Adrenal gland (tissue), 12 donors: Measurements from ENCODE around the gene TPO. TPM values are rescaled to one million over a fixed set of nuclear protein-coding genes. Genes with fewer than 3 reads are reported as not detected.

Experiments used
- DNase-seq, 7 donors: peaks; one replicate each; pipeline ENCODE4 v3.0.0-alpha.2; 2019 to 2020
- H3K27ac ChIP-seq, 5 donors: fragments of 200-600 bp; sonication (generic) in 4 of 5; 1 replicate in 3 of 5; 2 replicates in 2 of 5; pipeline versions ENCODE4 v1.5.1 to v1.8.0; 2016 to 2020; ENCODE audit warnings: mild to moderate bottlenecking in 1 of 5
- H3K27me3 ChIP-seq: fragments of 200-600 bp; 2 replicates; pipeline ENCODE4 v1.8.0; 2021
- H3K36me3 ChIP-seq, 2 donors: fragments of 200-600 bp; replicated peaks in 1 of 2; 1 replicate in 1 of 2; 2 replicates in 1 of 2; pipeline versions ENCODE4 v1.5.1 to v1.8.0; 2018 to 2022
- H3K4me1 ChIP-seq, 2 donors: fragments of 200-600 bp; replicated peaks in 1 of 2; 1 replicate in 1 of 2; 2 replicates in 1 of 2; pipeline versions ENCODE4 v1.5.1 to v1.8.0; 2018 to 2021
- H3K4me3 ChIP-seq, 4 donors: fragments of 200-600 bp; sonication (generic) in 3 of 4; one replicate each; pipeline ENCODE4 v1.5.1; 2016 to 2018
- H3K9me3 ChIP-seq, 3 donors: fragments of 200-600 bp; sonication (generic) in 1 of 3; replicated peaks in 1 of 3; 1 replicate in 2 of 3; 2 replicates in 1 of 3; pipeline versions ENCODE4 v1.5.1 to v1.8.0; 2016 to 2021
- POLR2A ChIP-seq, 2 donors: fragments of 450-650 bp; IDR thresholded peaks; one replicate each; pipeline ENCODE4 v1.6.1; 2017; ENCODE audit warnings: antibody characterized with exemption in 2 of 2, mild to moderate bottlenecking in 2 of 2, moderate library complexity in 1 of 2
- WGBS, 4 donors: extraction: QIAGEN DNeasy Blood & Tissue Kit in 2 of 4; methylation state at CpG; one replicate each; pipeline versions ENCODE4 v1.1.5 to v1.1.7; 2013 to 2017; 5-methylcytosine and 5-hydroxymethylcytosine counted together
- intact Hi-C, 2 donors: fragments of 100-400 bp; cut with DNase I; formaldehyde crosslinking; loops; one replicate each; pipeline versions ENCODE4 v1.14.1 to v1.15.0; 2022 to 2023
- polyA plus RNA-seq, 3 donors: library from polyadenylated mRNA; stranded (reverse); fragments of 200-250 nt in 2 of 3; fragments of 350-450 nt in 1 of 3; fragmentation: Illumina TruSeq in 1 of 3; extraction: RNeasy Lipid Tissue Mini Kit (QIAGEN cat#74804) in 1 of 3; gene quantifications; one replicate each; pipeline ENCODE4 v1.2.3, GENCODE V29; 2013 to 2014
- total RNA-seq, 9 donors: library from RNA; depleted of rRNA in 4 of 9; stranded (reverse); fragments of >200 nt in 4 of 9; fragments of 120-200 nt in 1 of 9; fragmentation: NEBNext Ultra II Directional in 1 of 9; extraction: Animal tissue kit (Norgen Biotek cat#: 25700) in 1 of 9; gene quantifications; one replicate each; pipeline versions ENCODE4 v1.1.0 to v1.2.4, GENCODE V29; 2013 to 2023
- TF ChIP-seq, protein P1 (sequence below), 6 experiments: fragments of 450-650 bp in 4 of 6; fragments of 200-600 bp in 2 of 6; sonication (generic) in 1 of 6; IDR thresholded peaks; 1 replicate in 5 of 6; 2 replicates in 1 of 6; pipeline versions ENCODE4 v1.5.1 to v1.8.0; 2016 to 2021; ENCODE audit warnings: antibody characterized with exemption in 6 of 6, mild to moderate bottlenecking in 2 of 6, moderate library complexity in 1 of 6
- donor health status: healthy with polysubstance abuse.
- donor health status: Bipolar disorder and iron deficiency.
- donor health status: DM: yes; HTN: yes; CAD: no.
- donor health status: DM: no; HTN: no; CAD: no.
- donor health status: DM: no; HTN: no; CAD: no.
- donor health status: DM: yes; HTN: yes; CAD: no.

TPO gene
- total and polyA plus RNA-seq, 12 donors, result 0.08 to 16.0 (median 1.6) TPM; not detected in 8

DNA sequence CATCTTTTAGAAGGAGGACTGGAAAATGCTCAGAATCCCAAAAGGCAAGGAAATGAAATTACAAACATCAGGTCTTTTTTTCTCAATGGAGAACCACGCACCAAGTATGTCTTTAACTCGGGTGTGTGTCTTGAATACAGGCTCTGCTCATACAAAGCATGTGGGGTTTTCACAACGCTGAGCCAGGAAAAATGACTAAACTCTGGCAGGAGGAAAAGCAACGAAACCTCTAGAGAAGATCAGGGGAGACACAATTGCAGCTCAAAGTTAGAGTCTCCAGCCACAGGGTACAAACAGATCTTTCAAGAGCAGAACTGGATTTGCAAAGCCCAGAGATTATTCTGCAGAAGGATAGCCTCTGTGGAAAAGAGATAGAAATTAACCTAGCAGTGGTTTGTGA, 42.8 kb upstream of the TPO start:
- Histone ChIP-seq H3K27ac (no peak overlapping the region), H3K4me1 (peaks cover 0 to 8% of the 10 kb centered on the region in 2 donors), H3K36me3 (no peaks in the 10 kb centered on the region), H3K27me3 (no peaks in the 10 kb centered on the region), H3K4me3 (no peak overlapping the region), H3K9me3 (no peaks in the 10 kb centered on the region)
- no peak for DNase-seq
- WGBS, 4 donors, result 72 to 77% (median 75%) methylated on average over 4 of the region's 4 CpGs
- intact Hi-C loops, result no loop called here
- TF ChIP-seq, protein P1, sequence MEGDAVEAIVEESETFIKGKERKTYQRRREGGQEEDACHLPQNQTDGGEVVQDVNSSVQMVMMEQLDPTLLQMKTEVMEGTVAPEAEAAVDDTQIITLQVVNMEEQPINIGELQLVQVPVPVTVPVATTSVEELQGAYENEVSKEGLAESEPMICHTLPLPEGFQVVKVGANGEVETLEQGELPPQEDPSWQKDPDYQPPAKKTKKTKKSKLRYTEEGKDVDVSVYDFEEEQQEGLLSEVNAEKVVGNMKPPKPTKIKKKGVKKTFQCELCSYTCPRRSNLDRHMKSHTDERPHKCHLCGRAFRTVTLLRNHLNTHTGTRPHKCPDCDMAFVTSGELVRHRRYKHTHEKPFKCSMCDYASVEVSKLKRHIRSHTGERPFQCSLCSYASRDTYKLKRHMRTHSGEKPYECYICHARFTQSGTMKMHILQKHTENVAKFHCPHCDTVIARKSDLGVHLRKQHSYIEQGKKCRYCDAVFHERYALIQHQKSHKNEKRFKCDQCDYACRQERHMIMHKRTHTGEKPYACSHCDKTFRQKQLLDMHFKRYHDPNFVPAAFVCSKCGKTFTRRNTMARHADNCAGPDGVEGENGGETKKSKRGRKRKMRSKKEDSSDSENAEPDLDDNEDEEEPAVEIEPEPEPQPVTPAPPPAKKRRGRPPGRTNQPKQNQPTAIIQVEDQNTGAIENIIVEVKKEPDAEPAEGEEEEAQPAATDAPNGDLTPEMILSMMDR (IDR thresholded peaks at IDR 0.05), result no peak
- TF ChIP-seq POLR2A (IDR thresholded peaks at IDR 0.05), result no peak

DNA sequence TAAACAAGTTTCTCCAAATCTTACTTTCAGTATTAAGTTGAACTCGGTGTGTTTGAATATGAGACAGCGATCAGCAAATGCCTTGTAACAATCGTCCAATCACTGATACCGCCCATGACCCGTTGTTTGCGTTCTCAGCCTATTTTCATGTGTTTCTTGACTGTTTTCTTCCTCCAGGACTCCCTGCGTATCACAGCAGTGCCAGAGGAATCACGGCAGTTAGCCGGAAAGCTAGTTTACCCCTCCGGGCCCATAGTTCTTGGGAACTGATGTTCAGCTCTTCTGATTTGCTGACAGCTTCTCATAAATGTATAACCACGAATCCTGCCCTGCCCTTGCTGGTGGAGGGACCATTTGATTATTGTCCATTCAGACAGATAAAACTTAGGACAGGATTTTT, 42.2 kb upstream of the TPO start:
- H3K36me3 ChIP-seq, result no peaks in the 10 kb centered on the region
- WGBS, 4 donors, result 83 to 87% (median 85%) methylated on average over 11 of the region's 11 CpGs
- no peaks in the 10 kb centered on the region for H3K27me3 ChIP-seq
- H3K4me3 ChIP-seq, result no peak overlapping the region
- H3K27ac ChIP-seq, result no peak overlapping the region
- H3K4me1 ChIP-seq, result peaks cover 0 to 8% of the 10 kb centered on the region in 2 donors
- no peak for TF ChIP-seq POLR2A (IDR thresholded peaks at IDR 0.05)
- TF ChIP-seq, protein P1 (IDR thresholded peaks at IDR 0.05), result no peak
- no peak for DNase-seq
- intact Hi-C loops, result no loop called here
- H3K9me3 ChIP-seq, result no peaks in the 10 kb centered on the region

DNA sequence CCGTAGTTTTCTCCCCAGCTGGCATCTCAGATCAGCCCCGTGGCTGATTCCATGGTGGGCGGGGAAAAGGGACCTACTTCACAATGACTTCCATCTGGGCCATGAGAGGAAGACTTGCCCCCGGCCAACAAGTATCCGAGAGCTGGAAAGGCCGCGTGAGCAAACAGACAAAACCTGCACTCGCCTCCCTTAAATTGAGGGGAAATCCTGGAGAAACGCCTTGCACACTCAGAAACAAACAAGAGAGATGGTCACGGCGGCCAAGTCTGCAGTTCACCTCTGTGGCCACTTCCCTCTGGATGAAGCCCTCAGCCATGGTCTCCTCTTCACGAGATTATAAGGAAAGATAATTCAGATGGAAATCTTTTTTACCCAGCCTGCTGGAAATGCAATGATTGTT, 39.4 kb upstream of the TPO start:
- TF ChIP-seq POLR2A (IDR thresholded peaks at IDR 0.05), result no peak
- TF ChIP-seq, protein P1 (IDR thresholded peaks at IDR 0.05), result no peak
- no peaks in the 10 kb centered on the region for H3K4me1 ChIP-seq
- H3K27me3 ChIP-seq, result no peaks in the 10 kb centered on the region
- H3K36me3 ChIP-seq, result no peaks in the 10 kb centered on the region
- intact Hi-C loops, result no loop called here
- 80 to 88% (median 85%) methylated on average over 11 to 12 of the region's 12 CpGs for WGBS, 4 donors
- no peak overlapping the region for H3K27ac ChIP-seq
- H3K4me3 ChIP-seq, result no peak overlapping the region
- no peaks in the 10 kb centered on the region for H3K9me3 ChIP-seq
- DNase-seq, result no peak

DNA sequence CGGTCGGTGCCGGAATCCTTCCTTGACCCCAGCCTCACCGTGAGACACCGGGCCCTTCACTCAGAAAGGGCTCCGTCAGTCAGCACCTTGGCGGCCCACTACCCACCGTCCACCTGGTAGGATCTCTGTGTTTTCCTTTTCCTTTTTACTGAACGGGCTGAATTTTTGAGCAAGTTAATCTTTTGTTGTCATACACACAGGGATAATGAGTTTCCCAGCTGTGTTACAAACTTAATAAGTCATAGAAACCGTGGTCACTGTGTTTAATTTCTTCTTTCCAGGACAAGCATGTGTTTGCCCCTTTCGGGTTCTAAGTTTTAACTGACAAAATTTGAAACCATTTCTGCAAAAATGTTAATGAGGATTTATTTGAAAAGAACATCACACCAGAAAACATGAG, 39.0 kb upstream of the TPO start:
- Histone ChIP-seq H3K9me3 (no peaks in the 10 kb centered on the region), H3K4me1 (no peaks in the 10 kb centered on the region), H3K36me3 (no peaks in the 10 kb centered on the region), H3K27me3 (no peaks in the 10 kb centered on the region), H3K4me3 (no peak overlapping the region), H3K27ac (no peak overlapping the region)
- no peak for DNase-seq
- TF ChIP-seq, protein P1 (IDR thresholded peaks at IDR 0.05), result no peak
- TF ChIP-seq POLR2A (IDR thresholded peaks at IDR 0.05), result no peak
- 76 to 89% (median 81%) methylated on average over 11 of the region's 11 CpGs for WGBS, 4 donors
- intact Hi-C loops, result no loop called here
